HL-60 (cell line): ENCODE measurements around the gene PKN2.

Experiments used
- GABPA ChIP-seq: IDR thresholded peaks from 2 replicates; pipeline ENCODE4 v1.6.1; 2012; ENCODE audit warnings: low read depth
- TF ChIP-seq, protein P1 (sequence below): IDR thresholded peaks from one replicate; pipeline ENCODE4 v1.5.1; 2011; ENCODE audit warnings: low read length, control low read depth, inconsistent platforms; ENCODE audit not compliant: insufficient read depth

DNA sequence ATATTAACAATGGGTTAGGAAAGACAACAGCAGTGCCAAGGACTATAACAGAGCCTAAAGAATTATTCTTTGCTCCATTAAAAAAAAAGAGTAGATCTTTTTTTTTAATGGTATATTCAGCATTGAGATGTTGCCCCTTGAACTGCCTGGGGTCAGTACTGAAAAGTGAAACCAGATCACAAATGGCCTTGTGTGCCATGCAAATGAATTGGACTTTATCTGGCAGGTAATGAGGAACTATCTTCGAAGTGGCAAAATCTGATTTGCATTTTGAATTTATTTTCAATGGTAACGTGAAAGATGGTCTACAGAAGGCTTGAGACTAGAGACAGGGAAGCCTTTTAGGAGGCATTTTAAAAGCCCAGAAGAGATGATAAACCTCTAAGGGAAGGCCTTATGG, 21.4 kb upstream of the PKN2 start:
- TF ChIP-seq, protein P1, sequence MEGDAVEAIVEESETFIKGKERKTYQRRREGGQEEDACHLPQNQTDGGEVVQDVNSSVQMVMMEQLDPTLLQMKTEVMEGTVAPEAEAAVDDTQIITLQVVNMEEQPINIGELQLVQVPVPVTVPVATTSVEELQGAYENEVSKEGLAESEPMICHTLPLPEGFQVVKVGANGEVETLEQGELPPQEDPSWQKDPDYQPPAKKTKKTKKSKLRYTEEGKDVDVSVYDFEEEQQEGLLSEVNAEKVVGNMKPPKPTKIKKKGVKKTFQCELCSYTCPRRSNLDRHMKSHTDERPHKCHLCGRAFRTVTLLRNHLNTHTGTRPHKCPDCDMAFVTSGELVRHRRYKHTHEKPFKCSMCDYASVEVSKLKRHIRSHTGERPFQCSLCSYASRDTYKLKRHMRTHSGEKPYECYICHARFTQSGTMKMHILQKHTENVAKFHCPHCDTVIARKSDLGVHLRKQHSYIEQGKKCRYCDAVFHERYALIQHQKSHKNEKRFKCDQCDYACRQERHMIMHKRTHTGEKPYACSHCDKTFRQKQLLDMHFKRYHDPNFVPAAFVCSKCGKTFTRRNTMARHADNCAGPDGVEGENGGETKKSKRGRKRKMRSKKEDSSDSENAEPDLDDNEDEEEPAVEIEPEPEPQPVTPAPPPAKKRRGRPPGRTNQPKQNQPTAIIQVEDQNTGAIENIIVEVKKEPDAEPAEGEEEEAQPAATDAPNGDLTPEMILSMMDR = no peak
- TF ChIP-seq GABPA = no peak
